ENCODE results near the gene RSPH3. TPM values are rescaled to one million over a fixed set of nuclear protein-coding genes. Genes with fewer than 3 reads are reported as not detected.
A peak's percentile ranks its signal among the peaks of the same experiment; 100 is the strongest.

The RSPH3 gene
- total and polyA plus RNA-seq, 2 of the 13 experiments (the other 11 are each of a cell fraction or from before 2014, with no cell fraction given) = 1.3 to 3.5 TPM

- TF ChIP-seq FOXP1 (IDR thresholded peaks at IDR 0.05) (no peak), FOXP1 (CRISPR knock-in tag; IDR thresholded peaks at IDR 0.05) (0 out of 2 replicates have a peak, but pooled peaks have one; percentile 25), ZNF850 (CRISPR knock-in tag; conservative IDR thresholded peaks at IDR 0.05) (peak; percentile 82; the same call in 1 of the 2 replicates), ZNF691 (CRISPR knock-in tag; IDR thresholded peaks at IDR 0.05; ENCODE audit: borderline replicate concordance, low read depth) (peak; percentile 92; the same call in 1 of the 2 replicates), ZNF639 (CRISPR knock-in tag; conservative IDR thresholded peaks at IDR 0.05) (peak; percentile 83; the same call in 1 of the 2 replicates), CTCF (CRISPR knock-in tag; IDR thresholded peaks at IDR 0.05) (peak; percentile 75), ZNF136 (CRISPR knock-in tag; IDR thresholded peaks at IDR 0.05; ENCODE audit: low read depth) (peak; percentile 96), ATF7 (IDR thresholded peaks at IDR 0.05) (no peak), ATF7 (CRISPR knock-in tag; IDR thresholded peaks at IDR 0.05) (peak; percentile 74; the same call in 1 of the 2 replicates), ZBTB39 (CRISPR knock-in tag; IDR thresholded peaks at IDR 0.05) (peak; percentile 83), ZNF441 (CRISPR knock-in tag; IDR thresholded peaks at IDR 0.05; ENCODE audit: borderline replicate concordance) (peak; percentile 84; the same call in 1 of the 2 replicates), RFXANK (CRISPR knock-in tag; IDR thresholded peaks at IDR 0.05) (no peak; the same call in 1 of the 2 replicates), THAP11 (CRISPR knock-in tag; IDR thresholded peaks at IDR 0.05) (peak; percentile 90), MXD1 (CRISPR knock-in tag; IDR thresholded peaks at IDR 0.05) (peak; percentile 98), NFRKB (IDR thresholded peaks at IDR 0.05) (no peak), ZNF609 (CRISPR knock-in tag; IDR thresholded peaks at IDR 0.05; ENCODE audit: borderline replicate concordance) (peak; percentile 82; the same call in 1 of the 2 replicates), NR2F6 (IDR thresholded peaks at IDR 0.05) (no peak), NR2F6 (CRISPR knock-in tag; IDR thresholded peaks at IDR 0.05) (peak; percentile 79), GATAD1 (CRISPR knock-in tag; IDR thresholded peaks at IDR 0.05) (peak; percentile 86), RBAK (CRISPR knock-in tag; IDR thresholded peaks at IDR 0.05) (no peak)
Measured at GRCh38 chr6:158999666-159000403, at the start of gene RSPH3 (continued).
